Activated CD4-positive, alpha-beta T cell treated with anti-CD3 and anti-CD28 coated beads, Interleukin-2, amount 10 ng/mL, durations not matched to agents 7 days and 5 days (primary cell): Measurements from ENCODE around the gene LBH. TPM values are rescaled to one million over a fixed set of nuclear protein-coding genes. Genes with fewer than 3 reads are reported as not detected.

ENCODE experiments used
- CTCF ChIA-PET: fragments of 350-600 bp; sonication (Branson Sonifier 250); formaldehyde crosslinking; loops from one replicate; lab custom pipeline; 2021; ENCODE audit warnings: antibody characterized with exemption; lab: Charles Lee
- POLR2A ChIA-PET: fragments of 350-600 bp; sonication (Branson Sonifier 250); formaldehyde crosslinking; loops from one replicate; lab custom pipeline; 2021; ENCODE audit warnings: antibody characterized with exemption; lab: Charles Lee
- DNase-seq: peaks from one replicate; pipeline ENCODE4 v3.0.0-alpha.2; 2020
- H3K27ac Mint-ChIP-seq: one replicate; pipeline ENCODE4 v1.8.0; 2021; ENCODE audit warnings: mild to moderate bottlenecking, moderate library complexity, mixed read lengths
- H3K27me3 Mint-ChIP-seq: one replicate; pipeline ENCODE4 v1.8.0; 2021; ENCODE audit warnings: mixed read lengths
- H3K36me3 Mint-ChIP-seq: one replicate; pipeline ENCODE4 v1.8.0; 2021; ENCODE audit warnings: low read depth, mixed read lengths
- H3K4me1 Mint-ChIP-seq: one replicate; pipeline ENCODE4 v1.8.0; 2021; ENCODE audit warnings: mixed read lengths
- H3K4me3 Mint-ChIP-seq: one replicate; pipeline ENCODE4 v1.8.0; 2021; ENCODE audit warnings: mild to moderate bottlenecking, moderate library complexity, mixed read lengths
- H3K9me3 Mint-ChIP-seq: one replicate; pipeline ENCODE4 v1.8.0; 2021; ENCODE audit warnings: mixed read lengths
- total RNA-seq, 2 experiments: library from RNA; stranded (reverse); gene quantifications; one replicate each; pipeline ENCODE4 v1.2.3, GENCODE V29; 2021

LBH gene
- total RNA-seq, 2 experiments from 2014 or later, result 136 to 146 TPM

GRCh38 chr2:30201990-30202389 lies 29.3 kb upstream of the LBH start:
- Mint-ChIP-seq H3K4me1 (no peaks in the 10 kb centered on the region), H3K36me3 (no peaks in the 10 kb centered on the region), H3K27me3 (peaks cover 3% of the 10 kb centered on the region), H3K4me3 (no peak overlapping the region), H3K27ac (no peak overlapping the region), H3K9me3 (no peaks in the 10 kb centered on the region)
- DNase-seq, result no peak
- POLR2A ChIA-PET, result no interaction called here
- CTCF ChIA-PET, result interaction anchor here (1.0 to 2.2 kb wide), 3 partner anchors 14 to 509 kb away, joined by 4 to 14 read pairs (median 4); no protein-coding TSS in a partner anchor

GRCh38 chr2:30203156-30203555 lies 28.2 kb upstream of the LBH start:
- H3K9me3 Mint-ChIP-seq, result no peaks in the 10 kb centered on the region
- POLR2A ChIA-PET, result no interaction called here
- no peak overlapping the region for H3K4me3 Mint-ChIP-seq

GRCh38 chr2:30204281-30204680 lies 27.1 kb upstream of the LBH start:
- H3K27ac Mint-ChIP-seq, result no peak overlapping the region
- CTCF ChIA-PET, result interaction anchor here (1.0 to 2.2 kb wide), 3 partner anchors 506 to 509 kb away, joined by 3 to 10 read pairs (median 5); no protein-coding TSS in a partner anchor
- peaks cover 3% of the 10 kb centered on the region for H3K27me3 Mint-ChIP-seq
- DNase-seq, result no peak
- no peaks in the 10 kb centered on the region for H3K9me3 Mint-ChIP-seq
- POLR2A ChIA-PET, result no interaction called here
- no peaks in the 10 kb centered on the region for H3K36me3 Mint-ChIP-seq
- peaks cover 10% of the 10 kb centered on the region for H3K4me1 Mint-ChIP-seq
- H3K4me3 Mint-ChIP-seq, result no peak overlapping the region

More at GRCh38 chr2:30203156-30203555, 28.2 kb upstream of the LBH start:
- Mint-ChIP-seq H3K27ac (no peak overlapping the region), H3K36me3 (no peaks in the 10 kb centered on the region), H3K4me1 (no peaks in the 10 kb centered on the region), H3K27me3 (peaks cover 3% of the 10 kb centered on the region)
- CTCF ChIA-PET, result interaction anchor here (1.0 to 2.2 kb wide), 2 partner anchors 508 to 510 kb away, joined by 3 to 10 read pairs; no protein-coding TSS in a partner anchor
- DNase-seq, result no peak

GRCh38 chr2:30205456-30205855 lies 25.9 kb upstream of the LBH start:
- Mint-ChIP-seq H3K27me3 (peaks cover 3% of the 10 kb centered on the region), H3K4me1 (peaks cover 19% of the 10 kb centered on the region), H3K27ac (no peak overlapping the region), H3K36me3 (no peaks in the 10 kb centered on the region), H3K9me3 (no peaks in the 10 kb centered on the region), H3K4me3 (no peak overlapping the region)
- POLR2A ChIA-PET, result no interaction called here
- CTCF ChIA-PET, result interaction anchor here (0.7 to 2.2 kb wide), 3 partner anchors 40 to 506 kb away, joined by 3 to 10 read pairs (median 5); no protein-coding TSS in a partner anchor
- DNase-seq, result no peak

- no peak for DNase-seq
- peaks cover 20% of the 10 kb centered on the region for H3K4me1 Mint-ChIP-seq
- CTCF ChIA-PET, result interaction anchor here (1.1 to 4.2 kb wide), 4 partner anchors 11 to 505 kb away, joined by 3 to 26 read pairs (median 16); no protein-coding TSS in a partner anchor
- H3K4me3 Mint-ChIP-seq, result no peak overlapping the region
- POLR2A ChIA-PET, result no interaction called here
- H3K9me3 Mint-ChIP-seq, result no peaks in the 10 kb centered on the region
- H3K36me3 Mint-ChIP-seq, result no peaks in the 10 kb centered on the region
- H3K27ac Mint-ChIP-seq, result no peak overlapping the region
- peaks cover 3% of the 10 kb centered on the region for H3K27me3 Mint-ChIP-seq
Measured at GRCh38 chr2:30206461-30207430, 24.6 kb upstream of the LBH start.

- Mint-ChIP-seq H3K27ac (peak overlapping the region; percentile 68), H3K4me1 (peaks cover 20% of the 10 kb centered on the region), H3K9me3 (no peaks in the 10 kb centered on the region), H3K27me3 (peaks cover 3% of the 10 kb centered on the region), H3K4me3 (no peak overlapping the region), H3K36me3 (no peaks in the 10 kb centered on the region)
- ChIA-PET POLR2A (no interaction called here), CTCF (interaction anchor here (0.9 to 4.2 kb wide), 15 partner anchors 10 to 505 kb away, joined by 3 to 26 read pairs (median 5); no protein-coding TSS in a partner anchor)
- peak; percentile 42 for DNase-seq
Measured at GRCh38 chr2:30208453-30208852, 22.9 kb upstream of the LBH start.

GRCh38 chr2:30209227-30209626 lies 22.1 kb upstream of the LBH start:
- Mint-ChIP-seq H3K4me3 (no peak overlapping the region), H3K27ac (peak overlapping the region; percentile 68), H3K9me3 (no peaks in the 10 kb centered on the region), H3K27me3 (peaks cover 3% of the 10 kb centered on the region), H3K36me3 (no peaks in the 10 kb centered on the region), H3K4me1 (peaks cover 20% of the 10 kb centered on the region)
- ChIA-PET POLR2A (interaction anchor here (0.6 kb wide), 2 partner anchors 15 to 25 kb away, joined by 3 to 4 read pairs; no protein-coding TSS in a partner anchor), CTCF (interaction anchor here (0.6 to 4.2 kb wide), 13 partner anchors 9 to 504 kb away, joined by 3 to 26 read pairs (median 5); no protein-coding TSS in a partner anchor)
- DNase-seq, result no peak

GRCh38 chr2:30213326-30213725 lies 18.0 kb upstream of the LBH start:
- POLR2A ChIA-PET, result no interaction called here
- Mint-ChIP-seq H3K4me1 (peaks cover 23% of the 10 kb centered on the region), H3K4me3 (no peak overlapping the region), H3K36me3 (peaks cover 2% of the 10 kb centered on the region), H3K9me3 (peaks cover 2% of the 10 kb centered on the region), H3K27ac (peak overlapping the region; percentile 46), H3K27me3 (peaks cover 3% of the 10 kb centered on the region)
- CTCF ChIA-PET, result interaction anchor here (0.7 to 4.3 kb wide), 3 partner anchors 16 to 498 kb away, joined by 3 to 31 read pairs (median 8); no protein-coding TSS in a partner anchor
- no peak for DNase-seq

- DNase-seq, result no peak
- Mint-ChIP-seq H3K4me3 (no peak overlapping the region), H3K27ac (no peak overlapping the region), H3K27me3 (peaks cover 3% of the 10 kb centered on the region), H3K9me3 (peaks cover 2% of the 10 kb centered on the region), H3K4me1 (peaks cover 16% of the 10 kb centered on the region), H3K36me3 (peaks cover 2% of the 10 kb centered on the region)
- CTCF ChIA-PET, result interaction anchor here (0.6 to 4.3 kb wide), 4 partner anchors 15 to 498 kb away, joined by 3 to 31 read pairs (median 6); no protein-coding TSS in a partner anchor
- POLR2A ChIA-PET, result no interaction called here
Measured at GRCh38 chr2:30213907-30214463, 17.3 kb upstream of the LBH start.

- H3K9me3 Mint-ChIP-seq, result peaks cover 2% of the 10 kb centered on the region
- H3K27me3 Mint-ChIP-seq, result peaks cover 3% of the 10 kb centered on the region
- H3K27ac Mint-ChIP-seq, result no peak overlapping the region
- ChIA-PET CTCF (interaction anchor here (1.1 to 3.7 kb wide), 6 partner anchors 8 to 495 kb away, joined by 3 to 14 read pairs (median 5); no protein-coding TSS in a partner anchor), POLR2A (no interaction called here)
- peaks cover 2% of the 10 kb centered on the region for H3K36me3 Mint-ChIP-seq
- DNase-seq, result no peak
- H3K4me3 Mint-ChIP-seq, result no peak overlapping the region
- H3K4me1 Mint-ChIP-seq, result peaks cover 5% of the 10 kb centered on the region
Measured at GRCh38 chr2:30216157-30216556, 15.2 kb upstream of the LBH start.

- Mint-ChIP-seq H3K27ac (no peak overlapping the region), H3K36me3 (peaks cover 2% of the 10 kb centered on the region), H3K4me3 (no peak overlapping the region), H3K9me3 (peaks cover 2% of the 10 kb centered on the region), H3K4me1 (peaks cover 13% of the 10 kb centered on the region), H3K27me3 (peaks cover 3% of the 10 kb centered on the region)
- no peak for DNase-seq
- ChIA-PET POLR2A (no interaction called here), CTCF (interaction anchor here (1.1 to 3.7 kb wide), 5 partner anchors 10 to 494 kb away, joined by 3 to 14 read pairs (median 5); no protein-coding TSS in a partner anchor)
Measured at GRCh38 chr2:30217644-30218337, 13.5 kb upstream of the LBH start.

- no peak for DNase-seq
- ChIA-PET POLR2A (no interaction called here), CTCF (interaction anchor here (1.1 to 3.7 kb wide), 3 partner anchors 10 to 493 kb away, joined by 3 to 14 read pairs (median 7); no protein-coding TSS in a partner anchor)
- Mint-ChIP-seq H3K4me1 (peaks cover 18% of the 10 kb centered on the region), H3K4me3 (no peak overlapping the region), H3K36me3 (peaks cover 2% of the 10 kb centered on the region), H3K27me3 (peaks cover 3% of the 10 kb centered on the region), H3K27ac (no peak overlapping the region), H3K9me3 (peaks cover 2% of the 10 kb centered on the region)
Measured at GRCh38 chr2:30218338-30218713, 13.0 kb upstream of the LBH start.
